ENCODE results near the gene CTSD.

DNA sequence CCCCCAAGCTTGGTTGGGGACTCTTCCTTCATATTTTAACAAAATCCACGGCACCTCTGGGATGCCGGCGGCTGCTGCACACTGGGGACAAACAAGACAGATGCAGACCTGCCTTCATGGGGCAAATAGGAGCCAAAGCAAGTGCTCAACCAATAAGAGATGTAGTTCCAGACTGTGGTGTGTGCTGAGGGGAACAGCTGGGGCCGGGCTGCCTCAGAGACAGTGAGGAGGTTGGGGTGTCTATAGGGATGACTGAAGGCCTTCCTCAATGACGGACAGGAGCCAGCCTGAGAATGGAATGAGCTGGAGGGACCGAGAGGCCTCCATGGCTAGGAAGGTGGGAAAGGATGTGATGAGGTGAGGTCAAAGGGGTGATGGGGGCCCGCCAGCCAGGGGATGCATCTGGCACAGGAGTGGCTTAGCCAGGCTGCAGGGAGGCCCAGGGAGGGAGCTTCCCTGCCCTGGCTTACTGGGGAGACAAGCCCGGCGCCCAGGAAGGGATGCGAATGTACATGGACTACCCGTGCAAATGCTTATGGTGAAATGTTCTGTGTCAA lies 10.3 kb upstream of the CTSD start:
- TF ChIP-seq, protein P1, sequence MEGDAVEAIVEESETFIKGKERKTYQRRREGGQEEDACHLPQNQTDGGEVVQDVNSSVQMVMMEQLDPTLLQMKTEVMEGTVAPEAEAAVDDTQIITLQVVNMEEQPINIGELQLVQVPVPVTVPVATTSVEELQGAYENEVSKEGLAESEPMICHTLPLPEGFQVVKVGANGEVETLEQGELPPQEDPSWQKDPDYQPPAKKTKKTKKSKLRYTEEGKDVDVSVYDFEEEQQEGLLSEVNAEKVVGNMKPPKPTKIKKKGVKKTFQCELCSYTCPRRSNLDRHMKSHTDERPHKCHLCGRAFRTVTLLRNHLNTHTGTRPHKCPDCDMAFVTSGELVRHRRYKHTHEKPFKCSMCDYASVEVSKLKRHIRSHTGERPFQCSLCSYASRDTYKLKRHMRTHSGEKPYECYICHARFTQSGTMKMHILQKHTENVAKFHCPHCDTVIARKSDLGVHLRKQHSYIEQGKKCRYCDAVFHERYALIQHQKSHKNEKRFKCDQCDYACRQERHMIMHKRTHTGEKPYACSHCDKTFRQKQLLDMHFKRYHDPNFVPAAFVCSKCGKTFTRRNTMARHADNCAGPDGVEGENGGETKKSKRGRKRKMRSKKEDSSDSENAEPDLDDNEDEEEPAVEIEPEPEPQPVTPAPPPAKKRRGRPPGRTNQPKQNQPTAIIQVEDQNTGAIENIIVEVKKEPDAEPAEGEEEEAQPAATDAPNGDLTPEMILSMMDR (IDR thresholded peaks at IDR 0.05): no peak
- no peak for TF ChIP-seq POLR2A (IDR thresholded peaks at IDR 0.05)
